ENCODE measurements around the gene SHC2. TPM values are rescaled to one million over a fixed set of nuclear protein-coding genes. Genes with fewer than 3 reads are reported as not detected.

Gene SHC2
- total and polyA plus RNA-seq, 7 donors, result 1.8 to 49.9 (median 17.8) TPM

DNA sequence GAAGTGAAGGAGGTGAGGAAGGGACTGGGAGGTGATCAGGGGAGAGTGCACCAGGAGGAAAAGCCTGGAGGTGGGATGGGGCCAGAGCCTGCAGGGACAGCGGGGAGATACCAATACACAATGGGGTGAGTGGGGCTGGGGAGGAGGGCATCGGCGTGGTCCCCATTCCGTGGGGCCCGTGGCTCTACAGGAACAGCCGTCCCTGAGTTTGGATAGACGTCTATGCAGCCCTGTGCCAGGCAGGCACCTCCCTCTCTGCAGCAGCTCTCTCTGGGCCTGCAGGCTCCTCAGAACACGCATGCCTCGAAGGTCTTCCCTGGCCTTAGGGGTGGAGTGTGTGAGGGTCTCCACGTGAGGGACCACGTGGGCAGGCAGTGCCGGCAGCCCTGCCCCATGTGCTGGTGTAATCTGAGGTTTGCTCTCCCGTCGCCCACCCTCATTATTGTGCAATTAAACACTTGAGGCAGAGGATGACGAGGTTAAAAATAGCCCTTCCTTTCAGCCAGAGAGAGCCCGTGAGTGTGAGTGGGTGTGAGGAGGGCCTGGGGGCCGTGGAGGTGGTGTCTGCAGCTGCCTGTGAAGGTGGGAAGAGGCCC, 68.4 kb downstream of the SHC2 start:
- 58 to 63% methylated on average over 17 of the region's 17 CpGs for WGBS, 2 donors
- Histone ChIP-seq H3K27ac (no peak overlapping the region), H3K27me3 (peaks cover 0 to 15% (median 0%) of the 10 kb centered on the region in 3 donors), H3K4me3 (no peak overlapping the region), H3K9me3 (no peaks in the 10 kb centered on the region), H3K4me1 (no peaks in the 10 kb centered on the region), H3K36me3 (no peaks in the 10 kb centered on the region)
- DNase-seq, result no peak
- no peak for TF ChIP-seq POLR2A (IDR thresholded peaks at IDR 0.05)
- TF ChIP-seq, protein P1, sequence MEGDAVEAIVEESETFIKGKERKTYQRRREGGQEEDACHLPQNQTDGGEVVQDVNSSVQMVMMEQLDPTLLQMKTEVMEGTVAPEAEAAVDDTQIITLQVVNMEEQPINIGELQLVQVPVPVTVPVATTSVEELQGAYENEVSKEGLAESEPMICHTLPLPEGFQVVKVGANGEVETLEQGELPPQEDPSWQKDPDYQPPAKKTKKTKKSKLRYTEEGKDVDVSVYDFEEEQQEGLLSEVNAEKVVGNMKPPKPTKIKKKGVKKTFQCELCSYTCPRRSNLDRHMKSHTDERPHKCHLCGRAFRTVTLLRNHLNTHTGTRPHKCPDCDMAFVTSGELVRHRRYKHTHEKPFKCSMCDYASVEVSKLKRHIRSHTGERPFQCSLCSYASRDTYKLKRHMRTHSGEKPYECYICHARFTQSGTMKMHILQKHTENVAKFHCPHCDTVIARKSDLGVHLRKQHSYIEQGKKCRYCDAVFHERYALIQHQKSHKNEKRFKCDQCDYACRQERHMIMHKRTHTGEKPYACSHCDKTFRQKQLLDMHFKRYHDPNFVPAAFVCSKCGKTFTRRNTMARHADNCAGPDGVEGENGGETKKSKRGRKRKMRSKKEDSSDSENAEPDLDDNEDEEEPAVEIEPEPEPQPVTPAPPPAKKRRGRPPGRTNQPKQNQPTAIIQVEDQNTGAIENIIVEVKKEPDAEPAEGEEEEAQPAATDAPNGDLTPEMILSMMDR (IDR thresholded peaks at IDR 0.05), result no peak
- no peak for TF ChIP-seq EP300 (IDR thresholded peaks at IDR 0.05)
- TF ChIP-seq POLR2AphosphoS5 (IDR thresholded peaks at IDR 0.05), result no peak
- intact Hi-C loops (cut with DNase I), result no loop called here

DNA sequence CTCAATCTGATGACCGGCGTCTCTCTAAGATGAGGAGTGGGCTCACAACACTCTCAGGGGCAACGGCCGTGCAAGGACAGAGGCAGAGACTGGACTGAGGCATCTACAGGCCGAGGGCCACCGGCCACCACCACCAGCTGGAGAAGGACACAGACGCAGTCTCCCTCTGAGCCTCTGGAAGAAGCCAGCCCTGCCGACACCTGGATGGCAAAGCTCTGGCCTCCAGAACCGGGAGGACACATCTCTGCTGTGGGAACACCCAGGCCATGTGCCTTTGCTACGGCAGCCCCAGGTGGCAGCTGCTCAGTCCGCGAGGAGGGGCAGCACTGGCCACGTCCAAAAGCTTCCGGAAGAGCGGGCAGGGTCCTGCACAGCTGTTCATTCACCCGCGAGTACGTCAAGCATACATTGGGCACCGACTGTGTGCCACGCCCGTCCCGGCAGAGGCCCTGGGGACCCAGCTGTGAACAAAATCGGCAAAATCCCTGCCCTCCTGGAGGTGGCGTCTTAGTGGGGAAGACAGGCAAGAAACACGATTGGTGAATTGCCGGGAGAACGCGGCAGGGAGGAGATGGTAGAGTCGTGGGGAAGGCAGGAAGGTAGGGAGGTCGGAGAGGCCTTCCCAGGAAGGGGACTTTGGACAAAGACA, 69.0 kb downstream of the SHC2 start:
- Histone ChIP-seq H3K36me3 (no peaks in the 10 kb centered on the region), H3K27ac (no peak overlapping the region), H3K9me3 (no peaks in the 10 kb centered on the region), H3K27me3 (peaks cover 0 to 13% (median 0%) of the 10 kb centered on the region in 3 donors), H3K4me3 (no peak overlapping the region), H3K4me1 (no peaks in the 10 kb centered on the region)
- intact Hi-C loops (cut with DNase I), result no loop called here
- TF ChIP-seq EP300 (IDR thresholded peaks at IDR 0.05), result no peak
- no peak for TF ChIP-seq POLR2A (IDR thresholded peaks at IDR 0.05)
- no peak for TF ChIP-seq POLR2AphosphoS5 (IDR thresholded peaks at IDR 0.05)
- TF ChIP-seq, protein P1 (IDR thresholded peaks at IDR 0.05), result no peak
- 87 to 88% methylated on average over 30 of the region's 30 CpGs for WGBS, 2 donors
- no peak for DNase-seq

DNA sequence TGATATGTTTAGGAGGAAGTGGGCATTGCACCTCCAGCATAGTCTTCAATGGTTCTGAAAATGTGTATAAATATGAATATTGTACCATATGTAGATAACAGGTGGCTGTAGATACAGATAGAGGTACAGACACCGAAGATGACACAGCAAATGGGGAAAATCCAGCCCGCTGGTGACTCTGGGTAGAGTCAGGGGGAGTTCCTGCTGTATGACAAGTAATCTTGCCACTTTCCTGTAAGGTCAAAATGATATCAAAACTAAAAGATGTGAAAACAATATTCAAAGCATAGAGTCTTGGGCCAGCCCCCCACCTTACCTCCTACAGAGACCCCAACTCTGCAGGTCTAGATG, 69.7 kb downstream of the SHC2 start:
- Histone ChIP-seq H3K36me3 (no peaks in the 10 kb centered on the region), H3K4me3 (no peak overlapping the region), H3K27me3 (peaks cover 0 to 14% (median 0%) of the 10 kb centered on the region in 3 donors), H3K27ac (no peak overlapping the region), H3K9me3 (no peaks in the 10 kb centered on the region), H3K4me1 (no peaks in the 10 kb centered on the region)
- DNase-seq, result no peak
- TF ChIP-seq, protein P1 (IDR thresholded peaks at IDR 0.05), result no peak
- TF ChIP-seq EP300 (IDR thresholded peaks at IDR 0.05) (no peak), POLR2A (IDR thresholded peaks at IDR 0.05) (no peak), POLR2AphosphoS5 (IDR thresholded peaks at IDR 0.05) (no peak)
- 85 to 86% methylated on average over 2 of the region's 2 CpGs for WGBS, 2 donors
- intact Hi-C loops (cut with DNase I), result no loop called here

DNA sequence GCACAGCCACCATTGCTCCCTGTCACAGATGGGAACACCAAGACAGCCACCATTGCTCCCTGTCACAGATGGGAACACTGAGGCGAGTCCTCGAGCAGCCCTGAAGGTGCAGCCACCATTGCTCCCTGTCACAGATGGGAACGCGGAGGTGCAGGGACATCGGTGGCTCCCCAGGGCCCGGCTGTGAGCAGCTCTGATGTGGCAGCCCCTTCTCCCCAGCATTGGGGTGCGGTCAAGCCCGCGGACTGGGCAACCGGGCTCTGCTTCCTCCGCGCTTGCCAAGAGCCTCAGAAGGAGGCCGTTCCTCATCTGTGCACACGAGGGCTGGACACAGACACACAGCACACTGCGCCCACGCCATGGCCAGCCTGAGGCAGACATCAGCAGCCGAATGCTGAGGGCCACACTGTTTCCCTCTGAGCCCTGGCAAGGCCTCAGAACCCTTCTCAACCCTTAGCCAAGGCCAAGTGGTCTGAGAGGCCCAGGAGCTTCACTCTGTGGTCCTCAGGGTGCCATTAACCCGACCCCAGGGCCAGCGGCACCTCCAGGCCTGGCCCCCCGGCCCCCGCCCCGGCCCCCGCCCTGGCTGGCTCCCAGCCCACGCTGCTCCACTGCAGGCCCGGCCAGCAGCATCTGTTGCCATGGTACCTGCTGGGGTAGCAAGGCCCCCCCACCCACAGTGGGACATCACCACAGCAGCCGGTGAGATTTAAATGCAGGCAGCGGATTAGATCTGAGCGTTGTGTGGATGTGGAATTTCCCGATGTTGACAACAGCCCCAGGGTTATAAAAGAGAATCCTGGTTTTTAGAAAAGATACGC, 70.2 kb downstream of the SHC2 start:
- no peak for DNase-seq
- TF ChIP-seq POLR2A (IDR thresholded peaks at IDR 0.05), result no peak
- no peak for TF ChIP-seq EP300 (IDR thresholded peaks at IDR 0.05)
- TF ChIP-seq, protein P1 (IDR thresholded peaks at IDR 0.05), result no peak
- no peak for TF ChIP-seq POLR2AphosphoS5 (IDR thresholded peaks at IDR 0.05)
- Histone ChIP-seq H3K9me3 (no peaks in the 10 kb centered on the region), H3K27me3 (peaks cover 0 to 17% (median 0%) of the 10 kb centered on the region in 3 donors), H3K4me3 (no peak overlapping the region), H3K4me1 (no peaks in the 10 kb centered on the region), H3K36me3 (no peaks in the 10 kb centered on the region), H3K27ac (no peak overlapping the region)
- 80 to 87% methylated on average over 30 of the region's 30 CpGs for WGBS, 2 donors
- intact Hi-C loops (cut with DNase I), result no loop called here
